ENCODE data around the gene DPP9. TPM values are rescaled to one million over a fixed set of nuclear protein-coding genes. Genes with fewer than 3 reads are reported as not detected.

The DPP9 gene
- total RNA-seq, 1 experiment from 2014 or later, result 46.4 TPM

DNA sequence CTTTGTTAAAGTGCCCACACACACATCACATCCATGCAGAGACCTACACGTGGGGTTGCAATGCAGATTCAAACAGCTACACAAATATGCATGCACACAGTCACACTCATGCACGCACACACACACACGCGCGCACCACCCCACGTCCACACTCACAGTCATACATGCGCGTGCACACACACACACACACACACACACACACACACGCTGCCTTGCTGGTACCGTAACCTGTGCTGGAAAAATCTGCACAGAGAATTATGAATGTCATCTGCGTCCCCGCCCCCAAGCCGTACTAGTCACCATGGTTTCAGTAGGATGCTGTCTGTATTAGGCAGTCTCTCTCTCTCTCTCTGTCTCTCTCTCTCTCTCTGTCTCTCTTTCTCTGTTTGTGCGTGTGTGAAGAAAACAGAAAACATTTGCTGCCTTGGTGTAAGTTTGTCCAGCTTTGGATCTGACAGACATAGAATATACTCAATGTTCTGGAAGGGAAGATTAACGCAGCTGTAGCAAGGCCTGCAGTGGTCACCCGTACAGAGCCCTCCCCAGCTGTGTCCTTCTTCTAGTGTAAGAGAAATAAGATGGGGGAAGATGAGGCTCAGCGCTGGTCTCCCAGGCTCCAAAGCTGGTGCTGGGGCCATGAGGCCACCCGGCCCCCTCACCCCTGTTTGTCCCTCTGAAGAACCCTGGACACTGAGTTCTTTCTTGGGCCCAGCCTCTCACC lies 26.4 kb upstream of the DPP9 start:
- Mint-ChIP-seq H3K27ac (no peak overlapping the region; a peak in 1 of 7 replicates), H3K9me3 (no peaks in the 10 kb centered on the region), H3K4me3 (no peak overlapping the region; a peak in 1 of 5 replicates), H3K27me3 (ENCODE audit: low read depth) (peaks cover 13% of the 10 kb centered on the region), H3K36me3 (ENCODE audit: insufficient read depth in 1 of 3, low read depth in 3 of 3) (no peaks in the 10 kb centered on the region), H3K4me1 (no peaks in the 10 kb centered on the region)
- DNase-seq, result no peak
- no peak overlapping the region for H2AFZ ChIP-seq (ENCODE audit: low read length)
- H3K4me2 ChIP-seq (ENCODE audit: insufficient read depth, insufficient read length, low read length), result no peak overlapping the region
- no peak overlapping the region for H3K18ac ChIP-seq (ENCODE audit: insufficient read length, low read depth, low read length)
- no peak overlapping the region for H3K14ac ChIP-seq (ENCODE audit: insufficient read depth, low read length)
- no peaks in the 10 kb centered on the region for H4K20me1 ChIP-seq (ENCODE audit: control insufficient read depth, insufficient read depth, insufficient read length)
- H3T11ph ChIP-seq (ENCODE audit: low read length), result no peak overlapping the region
- H3K79me2 ChIP-seq (ENCODE audit: insufficient read depth, low read length), result no peaks in the 10 kb centered on the region
- H3K4me1 ChIP-seq (ENCODE audit: insufficient read depth, low read length), result no peaks in the 10 kb centered on the region
- no peaks in the 10 kb centered on the region for H3K9me3 ChIP-seq (ENCODE audit: control insufficient read depth, low read depth, low read length)
- H3K79me1 ChIP-seq (ENCODE audit: insufficient read depth, low read depth, low read length, poor library complexity, severe bottlenecking), result no peaks in the 10 kb centered on the region
- H3K9ac ChIP-seq (ENCODE audit: extremely low read depth, insufficient read length, low read length), result no peak overlapping the region
- no peak overlapping the region for H3K23ac ChIP-seq (ENCODE audit: insufficient read length, low read depth, low read length)
- H2AK5ac ChIP-seq (ENCODE audit: insufficient read length, low read length), result no peak overlapping the region
- no peak overlapping the region for H4K5ac ChIP-seq (ENCODE audit: insufficient read length, low read depth, low read length)
- no peaks in the 10 kb centered on the region for H3K23me2 ChIP-seq (ENCODE audit: insufficient read length, low read depth, low read length, poor library complexity, severe bottlenecking)
- no peaks in the 10 kb centered on the region for H3K27me3 ChIP-seq (ENCODE audit: insufficient read depth, low read length)
- H2BK15ac ChIP-seq (ENCODE audit: low read depth, low read length), result no peak overlapping the region
- TF ChIP-seq, protein P1, sequence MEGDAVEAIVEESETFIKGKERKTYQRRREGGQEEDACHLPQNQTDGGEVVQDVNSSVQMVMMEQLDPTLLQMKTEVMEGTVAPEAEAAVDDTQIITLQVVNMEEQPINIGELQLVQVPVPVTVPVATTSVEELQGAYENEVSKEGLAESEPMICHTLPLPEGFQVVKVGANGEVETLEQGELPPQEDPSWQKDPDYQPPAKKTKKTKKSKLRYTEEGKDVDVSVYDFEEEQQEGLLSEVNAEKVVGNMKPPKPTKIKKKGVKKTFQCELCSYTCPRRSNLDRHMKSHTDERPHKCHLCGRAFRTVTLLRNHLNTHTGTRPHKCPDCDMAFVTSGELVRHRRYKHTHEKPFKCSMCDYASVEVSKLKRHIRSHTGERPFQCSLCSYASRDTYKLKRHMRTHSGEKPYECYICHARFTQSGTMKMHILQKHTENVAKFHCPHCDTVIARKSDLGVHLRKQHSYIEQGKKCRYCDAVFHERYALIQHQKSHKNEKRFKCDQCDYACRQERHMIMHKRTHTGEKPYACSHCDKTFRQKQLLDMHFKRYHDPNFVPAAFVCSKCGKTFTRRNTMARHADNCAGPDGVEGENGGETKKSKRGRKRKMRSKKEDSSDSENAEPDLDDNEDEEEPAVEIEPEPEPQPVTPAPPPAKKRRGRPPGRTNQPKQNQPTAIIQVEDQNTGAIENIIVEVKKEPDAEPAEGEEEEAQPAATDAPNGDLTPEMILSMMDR (conservative IDR thresholded peaks at IDR 0.05), result no peak
- no peak overlapping the region for H2BK20ac ChIP-seq (ENCODE audit: low read depth, low read length, poor library complexity, severe bottlenecking)
- H3K4ac ChIP-seq (ENCODE audit: low read depth, low read length), result no peak overlapping the region
- WGBS (ENCODE audit: extremely low coverage, insufficient read length, low lambda C conversion rate), result no CpG with 5 or more reads among the region's 18 CpGs
- H3K27ac ChIP-seq (ENCODE audit: insufficient read length, low read depth, low read length), result no peak overlapping the region
- H2BK5ac ChIP-seq (ENCODE audit: insufficient read length, low read length), result no peak overlapping the region
- H2BK12ac ChIP-seq (ENCODE audit: insufficient read length, low read depth, low read length), result no peak overlapping the region
- H4K8ac ChIP-seq (replicated peaks; ENCODE audit: insufficient read length, low read depth, low read length), result no peak overlapping the region
- no peak overlapping the region for H3K56ac ChIP-seq (ENCODE audit: insufficient read length, low read depth, low read length)
- no peak overlapping the region for H2BK120ac ChIP-seq (ENCODE audit: low read depth, low read length, poor library complexity, severe bottlenecking)
- H4K91ac ChIP-seq (ENCODE audit: insufficient read length, low read depth, low read length), result no peak overlapping the region
